HL-60 (cell line): Measurements from ENCODE around the gene PLA2G4B.

ENCODE experiments used
- DNase-seq, 2 experiments: peaks; one replicate each; pipeline ENCODE4 v3.0.0-alpha.2; 2010 to 2020; ENCODE audit warnings: low read depth in 1 of 2, low spot score in 1 of 2
- H3K27ac ChIP-seq: fragments of 250-450 bp; sonication (Bioruptor Pico); replicated peaks from 2 replicates; pipeline ENCODE4 v1.5.1; 2020; ENCODE audit warnings: mild to moderate bottlenecking, moderate library complexity
- H3K27me3 ChIP-seq: fragments of 250-450 bp; sonication (Bioruptor Pico); 2 replicates; pipeline ENCODE4 v1.5.1; 2021; ENCODE audit warnings: mild to moderate bottlenecking, moderate library complexity; ENCODE audit not compliant: insufficient read depth, poor library complexity, severe bottlenecking
- H3K4me3 ChIP-seq: replicated peaks from 2 replicates; pipeline ENCODE4 v1.5.1; 2011; ENCODE audit warnings: mild to moderate bottlenecking, control low read depth, low read length; ENCODE audit not compliant: insufficient read depth
- CTCF ChIP-seq: IDR thresholded peaks from one replicate; pipeline ENCODE4 v1.5.1; 2011; ENCODE audit warnings: low read length, control low read depth, inconsistent platforms; ENCODE audit not compliant: insufficient read depth
- GABPA ChIP-seq: IDR thresholded peaks from 2 replicates; pipeline ENCODE4 v1.6.1; 2012; ENCODE audit warnings: low read depth
- POLR2AphosphoS5 ChIP-seq: IDR thresholded peaks from 2 replicates; pipeline ENCODE4 v1.6.1; 2012; ENCODE audit warnings: low read depth
- REST ChIP-seq: IDR thresholded peaks from 2 replicates; pipeline ENCODE4 v1.6.1; 2012; ENCODE audit warnings: low read depth; ENCODE audit not compliant: insufficient replicate concordance
- SPI1 ChIP-seq: IDR thresholded peaks from 2 replicates; pipeline ENCODE4 v1.6.1; 2012; ENCODE audit warnings: low read depth, mild to moderate bottlenecking, borderline replicate concordance

Gene PLA2G4B

GRCh38 chr15:41881920-41882688, 43.5 kb downstream of the PLA2G4B start:
- DNase-seq: no peak
- H3K27ac ChIP-seq: no peak overlapping the region
- H3K4me3 ChIP-seq: no peak overlapping the region
- TF ChIP-seq SPI1 (no peak), REST (no peak), POLR2AphosphoS5 (no peak), GABPA (no peak), CTCF (no peak)
- no peaks in the 10 kb centered on the region for H3K27me3 ChIP-seq

GRCh38 chr15:41882689-41883483, 44.2 kb downstream of the PLA2G4B start:
- no peak overlapping the region for H3K4me3 ChIP-seq
- H3K27ac ChIP-seq: no peak overlapping the region
- H3K27me3 ChIP-seq: no peaks in the 10 kb centered on the region
- peak; percentile 18 to 62 for DNase-seq
- TF ChIP-seq POLR2AphosphoS5 (peak; percentile 63; the same call in 1 of the 2 replicates), SPI1 (0 out of 2 replicates have a peak, but pooled peaks have one; percentile 26), CTCF (no peak), GABPA (no peak), REST (no peak)

GRCh38 chr15:41883484-41883825, 44.8 kb downstream of the PLA2G4B start:
- TF ChIP-seq GABPA (no peak), SPI1 (no peak; the same call in 1 of the 2 replicates), CTCF (no peak), REST (no peak), POLR2AphosphoS5 (no peak)
- H3K27ac ChIP-seq: no peak overlapping the region
- no peaks in the 10 kb centered on the region for H3K27me3 ChIP-seq
- DNase-seq: no peak
- H3K4me3 ChIP-seq: no peak overlapping the region
